Psoas muscle (tissue), 8 donors: Measurements from ENCODE around the gene HMCN2. TPM values are rescaled to one million over a fixed set of nuclear protein-coding genes. Genes with fewer than 3 reads are reported as not detected.

ENCODE experiments used
- ATAC-seq, 4 donors: fragments of 200-7000 bp; cut with Tn5 transposase; one replicate each; pipeline ENCODE4 v1.9.1; 2020; ENCODE audit warnings: moderate library complexity in 3 of 4, mild to moderate bottlenecking in 2 of 4
- DNase-seq, 2 donors: peaks; one replicate each; pipeline ENCODE4 v3.0.0-alpha.2; 2020
- H3K27ac ChIP-seq: fragments of 200-600 bp; one replicate; pipeline ENCODE4 v1.8.0; 2022
- H3K27me3 ChIP-seq, 3 donors: fragments of 200-600 bp in 1 of 3; one replicate each; pipeline versions ENCODE4 v1.6.1 to v1.8.0; 2013 to 2022; ENCODE audit warnings: low read length in 2 of 3, mild to moderate bottlenecking in 2 of 3, moderate library complexity in 1 of 3; ENCODE audit not compliant: insufficient read depth in 3 of 3
- H3K36me3 ChIP-seq, 2 donors: fragments of 200-600 bp in 1 of 2; one replicate each; pipeline versions ENCODE4 v1.6.1 to v1.8.0; 2013 to 2022; ENCODE audit warnings: low read depth in 1 of 2, mild to moderate bottlenecking in 1 of 2, moderate library complexity in 1 of 2; ENCODE audit not compliant: insufficient read depth in 1 of 2
- H3K4me1 ChIP-seq: fragments of 200-600 bp; one replicate; pipeline ENCODE4 v1.8.0; 2022
- H3K4me3 ChIP-seq: fragments of 200-600 bp; one replicate; pipeline ENCODE4 v1.8.0; 2022; ENCODE audit warnings: mild to moderate bottlenecking
- H3K9me3 ChIP-seq: fragments of 200-600 bp; one replicate; pipeline ENCODE4 v1.8.0; 2022
- CTCF ChIP-seq: fragments of 200-600 bp; IDR thresholded peaks from one replicate; pipeline ENCODE4 v1.8.0; 2022; ENCODE audit warnings: antibody characterized with exemption
- WGBS, 3 donors: extraction: QIAGEN DNeasy Blood & Tissue Kit; methylation state at CpG; one replicate each; pipeline versions ENCODE4 v1.1.6 to v1.1.7; 2013; 5-methylcytosine and 5-hydroxymethylcytosine counted together
- intact Hi-C, 2 donors: fragments of 100-400 bp; cut with DNase I; formaldehyde crosslinking; loops; one replicate each; pipeline versions ENCODE4 v1.11.0 to v1.14.2; 2022
- polyA plus RNA-seq, 3 donors: library from polyadenylated mRNA; stranded (reverse); fragments of 200-250 nt; gene quantifications; one replicate each; pipeline ENCODE4 v1.2.3, GENCODE V29; 2013
- total RNA-seq, 4 donors: library from RNA; stranded (reverse); fragmentation: NEBNext Ultra II Directional in 2 of 4; extraction: Animal tissue kit (Norgen Biotek cat#: 25700) in 2 of 4; gene quantifications; one replicate each; pipeline versions ENCODE4 v1.2.1 to v1.2.4, GENCODE V29; 2021 to 2023
- donor health status: healthy with polysubstance abuse.
- donor health status: DM: no; HTN: no; CAD: no; lungs with moderate emphysema.
- donor health status: Bipolar disorder and iron deficiency.
- donor health status: healthy.
- donor health status: DM: yes; HTN: yes; CAD: no.
- donor health status: DM: no; HTN: no; CAD: no.
- donor health status: DM: no; HTN: no; CAD: no.
- donor health status: DM: yes; HTN: yes; CAD: no.

The HMCN2 gene
- total and polyA plus RNA-seq, 7 donors, result 3.6 to 13.2 (median 6.7) TPM

- WGBS, 3 donors, result 76 to 81% (median 78%) methylated on average over 11 of the region's 11 CpGs
- no peaks in the 10 kb centered on the region for H3K27me3 ChIP-seq
- no peaks in the 10 kb centered on the region for H3K4me1 ChIP-seq
- H3K4me3 ChIP-seq, result no peak overlapping the region
- intact Hi-C loops, result loop anchor here (2.0 to 10.0 kb wide), 3 partner anchors 130 to 352 kb away; no protein-coding TSS in a partner anchor
- TF ChIP-seq CTCF, result no peak
- DNase-seq, result no peak
- no peak for ATAC-seq
- H3K36me3 ChIP-seq, result no peaks in the 10 kb centered on the region
- H3K27ac ChIP-seq, result no peak overlapping the region
- H3K9me3 ChIP-seq, result no peaks in the 10 kb centered on the region
Observed at GRCh38 chr9:130237076-130237475, 28.5 kb upstream of the HMCN2 start.

GRCh38 chr9:130237763-130238524 lies 27.6 kb upstream of the HMCN2 start:
- TF ChIP-seq CTCF, result no peak
- no peaks in the 10 kb centered on the region for H3K36me3 ChIP-seq
- no peaks in the 10 kb centered on the region for H3K9me3 ChIP-seq
- H3K27ac ChIP-seq, result no peak overlapping the region
- ATAC-seq (no peak), DNase-seq (no peak)
- H3K27me3 ChIP-seq, result no peaks in the 10 kb centered on the region
- intact Hi-C loops, result loop anchor here (2.0 to 10.0 kb wide), 3 partner anchors 131 to 353 kb away; no protein-coding TSS in a partner anchor
- H3K4me1 ChIP-seq, result peaks cover 1% of the 10 kb centered on the region
- H3K4me3 ChIP-seq, result no peak overlapping the region
- 83 to 85% (median 84%) methylated on average over 17 of the region's 17 CpGs for WGBS, 3 donors

- TF ChIP-seq CTCF, result no peak
- intact Hi-C loops, result loop anchor here (5.0 to 10.0 kb wide), 2 partner anchors 352 to 355 kb away; no protein-coding TSS in a partner anchor
- Histone ChIP-seq H3K27ac (no peak overlapping the region), H3K4me1 (peaks cover 3% of the 10 kb centered on the region), H3K9me3 (no peaks in the 10 kb centered on the region), H3K4me3 (no peak overlapping the region), H3K27me3 (no peaks in the 10 kb centered on the region), H3K36me3 (no peaks in the 10 kb centered on the region)
- DNase-seq, result no peak
- ATAC-seq, result no peak
- WGBS, 3 donors, result 87 to 94% (median 92%) methylated on average over 3 of the region's 3 CpGs
Observed at GRCh38 chr9:130239363-130239695, 26.2 kb upstream of the HMCN2 start.

- Histone ChIP-seq H3K36me3 (no peaks in the 10 kb centered on the region), H3K4me1 (peaks cover 3% of the 10 kb centered on the region), H3K27me3 (no peaks in the 10 kb centered on the region), H3K27ac (no peak overlapping the region), H3K9me3 (no peaks in the 10 kb centered on the region), H3K4me3 (no peak overlapping the region)
- ATAC-seq (no peak), DNase-seq (peak in 1 of 2 donors; percentile 39)
- intact Hi-C loops, result loop anchor here (5.0 to 10.0 kb wide), 2 partner anchors 352 to 355 kb away; no protein-coding TSS in a partner anchor
- TF ChIP-seq CTCF, result no peak
- 36 to 51% (median 38%) methylated on average over 9 of the region's 9 CpGs for WGBS, 3 donors
Observed at GRCh38 chr9:130239741-130240241, 25.8 kb upstream of the HMCN2 start.
